HCT116 (cell line): Measurements from ENCODE around the gene TMEM169. TPM values are rescaled to one million over a fixed set of nuclear protein-coding genes. Genes with fewer than 3 reads are reported as not detected.

Source experiments
- ATAC-seq: fragments of 200-7000 bp; cut with Tn5 transposase; 2 replicates; pipeline ENCODE4 v1.9.1; 2020; ENCODE audit warnings: mild to moderate bottlenecking, moderate library complexity
- BruUV-seq: library from RNA; stranded (reverse); fragments of 400-500 nt; replicated peaks from 2 replicates; lab custom pipeline; 2021; lab: Mats Ljungman, UMichigan
- CTCF ChIA-PET: fragments of 300-600 bp; sonication (Branson Sonifier 250); formaldehyde crosslinking; loops from one replicate; lab custom pipeline; 2021; ENCODE audit warnings: antibody characterized with exemption; lab: Charles Lee
- POLR2A ChIA-PET: fragments of 300-600, 350-600 bp; sonication (Branson Sonifier 250); formaldehyde crosslinking; loops from one replicate; lab custom pipeline; 2021; ENCODE audit warnings: antibody characterized with exemption; lab: Charles Lee
- RAD21 ChIA-PET, 2 experiments: fragments of 300-600 bp; sonication (Branson Sonifier 250); formaldehyde crosslinking; loops; one replicate each; lab custom pipeline; 2023; ENCODE audit warnings: low total read pairs in 2 of 2; ENCODE audit not compliant: uncharacterized antibody in 2 of 2, unreplicated experiment in 2 of 2, low non-redundant PET in 1 of 2; lab: Charles Lee
- DNase-seq: peaks from one replicate; pipeline ENCODE4 v3.0.0-alpha.2; 2010; ENCODE audit warnings: low read depth, low spot score
- H2AFZ ChIP-seq: fragments of 200-600 bp; shearing (Covaris generic), sonication (generic); 2 replicates; pipeline ENCODE4 v1.6.1; 2017; ENCODE audit warnings: low read depth, mixed run types, mixed read lengths, antibody characterized with exemption, low read length; ENCODE audit not compliant: poor library complexity, severe bottlenecking
- H3K27ac ChIP-seq: 2 replicates; pipeline ENCODE4 v1.5.1; 2012; ENCODE audit warnings: low read depth, low read length
- H3K27me3 ChIP-seq: fragments of 200-600 bp; sonication (generic); 2 replicates; pipeline ENCODE4 v1.6.1; 2016; ENCODE audit warnings: mixed run types, low read length, mixed read lengths; ENCODE audit not compliant: insufficient read depth
- H3K36me3 ChIP-seq, 2 experiments: fragments of 200-500 bp in 1 of 2; fragments of 200-600 bp in 1 of 2; sonication (Bioruptor generic) in 1 of 2; sonication (generic) in 1 of 2; 2 replicates each; pipeline versions ENCODE4 v1.5.1 to v1.6.1; 2014 to 2016; ENCODE audit warnings: low read length in 2 of 2, inconsistent platforms in 1 of 2, mixed read lengths in 1 of 2, mixed run types in 1 of 2; ENCODE audit not compliant: insufficient read depth in 2 of 2, control insufficient read depth in 1 of 2
- H3K4me1 ChIP-seq, 2 experiments: fragments of 200-600 bp in 1 of 2; sonication (generic) in 1 of 2; 2 replicates each; pipeline versions ENCODE4 v1.5.1 to v1.6.1; 2012 to 2017; ENCODE audit warnings: low read length in 2 of 2, inconsistent platforms in 1 of 2, mild to moderate bottlenecking in 1 of 2, mixed read lengths in 1 of 2, mixed run types in 1 of 2, moderate library complexity in 1 of 2; ENCODE audit not compliant: insufficient read depth in 2 of 2, control insufficient read depth in 1 of 2
- H3K4me2 ChIP-seq: fragments of 200-600 bp; sonication (generic); 2 replicates; pipeline ENCODE4 v1.6.1; 2017; ENCODE audit warnings: mixed run types, low read length, mixed read lengths
- H3K4me3 ChIP-seq, 2 experiments: fragments of 200-600 bp in 1 of 2; sonication (generic) in 1 of 2; replicated peaks in 1 of 2; 2 replicates each; pipeline ENCODE4 v1.5.1; 2011 to 2016; ENCODE audit warnings: low read length in 2 of 2, control low read depth in 1 of 2, low read depth in 1 of 2, mild to moderate bottlenecking in 1 of 2, mixed read lengths in 1 of 2, mixed run types in 1 of 2
- H3K79me2 ChIP-seq: fragments of 200-600 bp; sonication (generic); 2 replicates; pipeline ENCODE4 v1.6.1; 2017; ENCODE audit warnings: mild to moderate bottlenecking, mixed run types, low read length, moderate library complexity, mixed read lengths; ENCODE audit not compliant: insufficient read depth
- H3K9ac ChIP-seq: fragments of 200-600 bp; sonication (generic); 2 replicates; pipeline ENCODE4 v1.6.1; 2016; ENCODE audit warnings: low read length, mixed read lengths
- H3K9me2 ChIP-seq: fragments of 200-600 bp; sonication (generic), shearing (Covaris generic); 2 replicates; pipeline ENCODE4 v1.6.1; 2017; ENCODE audit warnings: mixed run types, mild to moderate bottlenecking, moderate library complexity; ENCODE audit not compliant: insufficient read depth
- H3K9me3 ChIP-seq, 2 experiments: fragments of 200-500 bp in 1 of 2; fragments of 200-600 bp in 1 of 2; sonication (Bioruptor generic) in 1 of 2; sonication (generic) in 1 of 2; 2 replicates each; pipeline ENCODE4 v1.6.1; 2014 to 2017; ENCODE audit warnings: low read length in 2 of 2, mixed read lengths in 2 of 2, inconsistent platforms in 1 of 2, low read depth in 1 of 2, mild to moderate bottlenecking in 1 of 2, mixed run types in 1 of 2, moderate library complexity in 1 of 2; ENCODE audit not compliant: control insufficient read depth in 1 of 2, insufficient read depth in 1 of 2
- H4K20me1 ChIP-seq: fragments of 200-600 bp; sonication (generic), shearing (Covaris generic); 2 replicates; pipeline ENCODE4 v1.6.1; 2017; ENCODE audit warnings: mixed run types, mild to moderate bottlenecking, moderate library complexity; ENCODE audit not compliant: insufficient read depth
- ATF3 ChIP-seq: IDR thresholded peaks from 2 replicates; pipeline ENCODE4 v1.6.1; 2012
- CEBPB ChIP-seq: IDR thresholded peaks from 2 replicates; pipeline ENCODE4 v1.6.1; 2012; ENCODE audit warnings: low read depth
- EGR1 ChIP-seq: IDR thresholded peaks from 2 replicates; pipeline ENCODE4 v1.6.1; 2012; ENCODE audit warnings: low read depth
- ELF1 ChIP-seq: IDR thresholded peaks from 2 replicates; pipeline ENCODE4 v1.6.1; 2012; ENCODE audit warnings: low read depth, borderline replicate concordance
- EZH2phosphoT487 ChIP-seq: fragments of 200-600 bp; IDR thresholded peaks from 2 replicates; pipeline ENCODE4 v1.6.1; 2018; ENCODE audit warnings: antibody characterized with exemption, borderline replicate concordance
- FOSL1 ChIP-seq: IDR thresholded peaks from 2 replicates; pipeline ENCODE4 v1.6.1; 2012; ENCODE audit warnings: low read depth
- JUND ChIP-seq: IDR thresholded peaks from 2 replicates; pipeline ENCODE4 v1.6.1; 2012
- REST ChIP-seq: IDR thresholded peaks from 2 replicates; pipeline ENCODE4 v1.6.1; 2012; ENCODE audit warnings: low read depth
- SIN3A ChIP-seq: IDR thresholded peaks from 2 replicates; pipeline ENCODE4 v1.6.1; 2012; ENCODE audit warnings: low read depth
- SP1 ChIP-seq: IDR thresholded peaks from 2 replicates; pipeline ENCODE4 v1.6.1; 2012; ENCODE audit warnings: low read depth
- SRF ChIP-seq: IDR thresholded peaks from 2 replicates; pipeline ENCODE4 v1.6.1; 2012; ENCODE audit warnings: low read depth
- TCF7L2 ChIP-seq: IDR thresholded peaks from 2 replicates; pipeline ENCODE4 v1.7.0; 2011; ENCODE audit warnings: borderline replicate concordance, inconsistent platforms; ENCODE audit not compliant: insufficient read depth, insufficient read length; ENCODE audit errors: extremely low read depth
- YY1 ChIP-seq: IDR thresholded peaks from 2 replicates; pipeline ENCODE4 v1.6.1; 2011; ENCODE audit warnings: low read length, low read depth, moderate library complexity, mild to moderate bottlenecking; ENCODE audit not compliant: insufficient replicate concordance; ENCODE audit errors: extremely low read depth
- ZFX ChIP-seq: fragments of 450-650 bp; IDR thresholded peaks from 2 replicates; pipeline ENCODE4 v1.6.1; 2017
- ZNF274 ChIP-seq: fragments of 200-500 bp; sonication (Bioruptor generic); IDR thresholded peaks from 2 replicates; pipeline ENCODE4 v1.6.1; 2014; ENCODE audit warnings: mild to moderate bottlenecking, low read depth, low read length, inconsistent platforms
- intact Hi-C: fragments of 100-400 bp; cut with micrococcal nuclease; formaldehyde crosslinking; loops from 2 replicates; pipeline ENCODE4 v1.10.0; 2022
- total RNA-seq: library from RNA; stranded (reverse); gene quantifications from one replicate; pipeline ENCODE4 v1.2.1, GENCODE V29; 2021; ENCODE audit not compliant: unreplicated experiment
- TF ChIP-seq, protein P1 (sequence below): IDR thresholded peaks from 2 replicates; pipeline ENCODE4 v1.6.1; 2011; ENCODE audit warnings: mild to moderate bottlenecking, low read length, moderate library complexity; ENCODE audit not compliant: insufficient replicate concordance; ENCODE audit errors: extremely low read depth

Gene TMEM169
- total RNA-seq, 1 experiment from 2014 or later, result 0.42 TPM

DNA sequence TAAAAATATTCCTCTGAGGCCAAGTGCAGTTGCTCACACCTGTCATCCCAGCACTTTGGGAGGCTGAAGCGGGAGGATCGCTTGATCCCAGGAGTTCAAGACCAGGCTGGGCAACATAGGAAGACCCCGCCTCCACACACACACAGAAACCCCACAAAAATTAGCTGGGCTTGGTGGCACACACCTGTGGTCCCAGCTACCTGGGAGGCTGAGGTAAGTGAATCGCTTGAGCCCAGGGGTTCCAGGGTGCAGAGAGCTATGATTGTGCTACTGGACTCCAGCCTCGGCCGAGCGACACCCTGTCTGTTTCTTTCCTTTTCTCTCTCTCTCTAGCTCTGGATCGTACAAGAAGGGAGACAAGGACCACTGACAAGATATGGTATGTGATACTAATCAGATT, 25.6 kb downstream of the TMEM169 start (continued):
- TF ChIP-seq ELF1 (no peak), JUND (no peak), ZFX (no peak), SIN3A (no peak), REST (no peak), FOSL1 (no peak)

DNA sequence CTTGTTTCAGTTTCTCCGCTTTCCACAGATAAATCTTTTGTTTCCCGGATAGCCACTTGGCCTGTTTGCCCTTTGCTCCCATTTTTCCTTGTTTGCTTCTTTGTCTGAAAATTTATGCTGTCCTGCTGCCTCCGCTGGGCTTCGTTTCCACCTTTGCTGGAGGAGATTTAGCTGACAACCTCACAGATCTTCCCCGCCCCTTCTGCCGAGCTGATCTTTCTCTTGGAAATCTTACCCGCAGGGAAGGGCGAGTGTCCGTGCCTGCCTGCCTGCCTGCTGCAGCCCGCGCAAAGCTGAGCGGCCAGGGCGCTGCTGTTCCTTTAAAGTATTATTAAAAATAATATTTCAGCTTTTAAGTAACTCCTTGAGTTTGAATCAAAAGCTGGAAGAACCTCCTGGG, 26.0 kb downstream of the TMEM169 start:
- H3K4me2 ChIP-seq, result peak overlapping the region; percentile 83; the same call in 1 of the 2 replicates

More for the DNA sequence above, 26.0 kb downstream of the TMEM169 start:
- Histone ChIP-seq H3K27ac (no peak overlapping the region), H3K4me3 (no peak overlapping the region), H4K20me1 (peaks cover 7% of the 10 kb centered on the region; the same call in 1 of the 2 replicates), H3K4me1 (peaks cover 5 to 18% of the 10 kb centered on the region in 2 experiments; a peak in 3 of 4 replicates)
- DNase-seq, result no peak
- no peak for TF ChIP-seq ATF3
- no peak for TF ChIP-seq TCF7L2
- TF ChIP-seq JUND, result no peak
- no peak for TF ChIP-seq ZNF274
- no peak for TF ChIP-seq ELF1
- TF ChIP-seq YY1, result no peak
- TF ChIP-seq CEBPB, result no peak
- no peak for TF ChIP-seq SP1
- no peak for TF ChIP-seq EZH2phosphoT487
- no peak for TF ChIP-seq SRF
- no peak for TF ChIP-seq EGR1
- no peak for TF ChIP-seq ZFX
- TF ChIP-seq FOSL1, result no peak
- TF ChIP-seq, protein P1, sequence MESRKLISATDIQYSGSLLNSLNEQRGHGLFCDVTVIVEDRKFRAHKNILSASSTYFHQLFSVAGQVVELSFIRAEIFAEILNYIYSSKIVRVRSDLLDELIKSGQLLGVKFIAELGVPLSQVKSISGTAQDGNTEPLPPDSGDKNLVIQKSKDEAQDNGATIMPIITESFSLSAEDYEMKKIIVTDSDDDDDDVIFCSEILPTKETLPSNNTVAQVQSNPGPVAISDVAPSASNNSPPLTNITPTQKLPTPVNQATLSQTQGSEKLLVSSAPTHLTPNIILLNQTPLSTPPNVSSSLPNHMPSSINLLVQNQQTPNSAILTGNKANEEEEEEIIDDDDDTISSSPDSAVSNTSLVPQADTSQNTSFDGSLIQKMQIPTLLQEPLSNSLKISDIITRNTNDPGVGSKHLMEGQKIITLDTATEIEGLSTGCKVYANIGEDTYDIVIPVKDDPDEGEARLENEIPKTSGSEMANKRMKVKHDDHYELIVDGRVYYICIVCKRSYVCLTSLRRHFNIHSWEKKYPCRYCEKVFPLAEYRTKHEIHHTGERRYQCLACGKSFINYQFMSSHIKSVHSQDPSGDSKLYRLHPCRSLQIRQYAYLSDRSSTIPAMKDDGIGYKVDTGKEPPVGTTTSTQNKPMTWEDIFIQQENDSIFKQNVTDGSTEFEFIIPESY, result no peak
- TF ChIP-seq, all 23 proteins: peak for 0
- H3K9ac ChIP-seq, result no peak overlapping the region
- ChIA-PET RAD21 (no interaction called here), CTCF (no interaction called here), POLR2A (interaction anchor here (1.4 kb wide), 1 partner anchor 391 kb away, joined by 4 read pairs; the partner anchor contains the start of gene RPL37A)
- intact Hi-C loops, result no loop called here
- no TSS peak for BruUV-seq
- H3K27me3 ChIP-seq, result no peaks in the 10 kb centered on the region
- H2AFZ ChIP-seq, result no peak overlapping the region
- no peak for ATAC-seq
- no peaks in the 10 kb centered on the region for H3K9me3 ChIP-seq
- peaks cover 36% of the 10 kb centered on the region for H3K79me2 ChIP-seq
- H3K36me3 ChIP-seq, result peaks cover 15 to 24% of the 10 kb centered on the region in 2 experiments; a peak in 3 of 4 replicates
- no peaks in the 10 kb centered on the region for H3K9me2 ChIP-seq
